ENCODE results near the gene MINAR1.

DNA sequence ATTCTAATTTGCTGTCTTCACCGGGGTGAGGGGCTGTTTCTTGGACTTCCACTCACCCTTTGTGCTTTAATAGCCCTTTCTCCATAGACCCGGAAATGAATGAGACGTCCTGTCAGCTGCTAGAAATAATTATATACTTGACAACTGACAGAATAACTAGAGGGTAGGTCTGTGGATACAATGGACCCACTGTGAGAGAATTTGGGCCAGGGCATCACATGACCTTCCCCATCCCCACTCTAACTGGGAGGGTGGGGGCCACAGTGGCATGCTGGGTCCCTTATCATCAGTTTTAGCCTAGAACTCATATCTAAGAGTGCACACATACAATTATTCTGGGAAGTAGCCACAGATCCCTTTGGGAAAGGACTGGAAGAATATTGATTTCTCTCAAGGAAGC is 25.9 kb upstream of the MINAR1 start:
- TF ChIP-seq POLR2A (IDR thresholded peaks at IDR 0.05) (no peak), CTCF (IDR thresholded peaks at IDR 0.05) (no peak)

Data from lower leg skin (tissue), 3 donors.